Endothelial cell of umbilical vein (primary cell): Measurements from ENCODE around the gene RGS1. TPM values are rescaled to one million over a fixed set of nuclear protein-coding genes. Genes with fewer than 3 reads are reported as not detected.

Experiments used
- BruUV-seq: library from RNA; stranded (reverse); fragments of 400-500 nt; replicated peaks from 2 replicates; lab custom pipeline; 2021; lab: Mats Ljungman, UMichigan
- CTCF ChIA-PET: fragments of 300-600, 350-600 bp; sonication (Branson Sonifier 250); formaldehyde crosslinking; loops from one replicate; lab custom pipeline; 2021; ENCODE audit warnings: antibody characterized with exemption, inconsistent platforms; lab: Charles Lee
- POLR2A ChIA-PET: fragments of 300-600, 350-600 bp; sonication (Branson Sonifier 250); formaldehyde crosslinking; loops from one replicate; lab custom pipeline; 2021; ENCODE audit warnings: antibody characterized with exemption, inconsistent platforms; lab: Charles Lee
- DNase-seq: peaks from one replicate; pipeline ENCODE4 v3.0.0-alpha.2; 2011; ENCODE audit warnings: low read depth, low spot score
- FAIRE-seq: peaks from 2 replicates; lab custom pipeline; 2011; peaks lifted over from hg19 to GRCh38; lab: Jason Lieb, UNC
- H2AFZ ChIP-seq: 2 replicates; pipeline ENCODE4 v1.6.0; 2012; ENCODE audit warnings: low read depth, low read length, control low read depth, inconsistent platforms
- H3K27ac ChIP-seq: 2 replicates; pipeline ENCODE4 v1.5.1; 2011; ENCODE audit warnings: low read depth, mild to moderate bottlenecking, control low read depth, low read length, moderate library complexity; ENCODE audit not compliant: insufficient read depth
- H3K27me3 ChIP-seq, 2 experiments: 2 replicates each; pipeline versions ENCODE4 v1.6.0 to v1.6.1; 2011; ENCODE audit warnings: low read length in 2 of 2, mixed read lengths in 1 of 2; ENCODE audit not compliant: control insufficient read depth in 2 of 2, insufficient read depth in 2 of 2
- H3K36me3 ChIP-seq, 2 experiments: 2 replicates in 1 of 2; 3 replicates in 1 of 2; pipeline ENCODE4 v1.5.1; 2011; ENCODE audit warnings: low read length in 2 of 2, mild to moderate bottlenecking in 1 of 2, moderate library complexity in 1 of 2; ENCODE audit not compliant: control insufficient read depth in 2 of 2, insufficient read depth in 2 of 2; ENCODE audit errors: extremely low read depth in 1 of 2
- H3K4me1 ChIP-seq: 3 replicates; pipeline ENCODE4 v1.5.1; 2011; ENCODE audit warnings: mild to moderate bottlenecking, low read length; ENCODE audit not compliant: control insufficient read depth, insufficient read depth; ENCODE audit errors: extremely low read depth
- H3K4me2 ChIP-seq: 2 replicates; pipeline ENCODE4 v1.6.1; 2011; ENCODE audit warnings: low read length, control low read depth, mixed read lengths; ENCODE audit not compliant: insufficient read depth
- H3K4me3 ChIP-seq, 3 experiments: fragments of 200-600 bp in 1 of 3; sonication (generic), shearing (Covaris generic) in 1 of 3; replicated peaks in 1 of 3; 2 replicates each; pipeline ENCODE4 v1.5.1; 2011 to 2016; ENCODE audit warnings: control low read depth in 3 of 3, low read length in 3 of 3, mild to moderate bottlenecking in 2 of 3, inconsistent platforms in 1 of 3, low read depth in 1 of 3, moderate library complexity in 1 of 3; ENCODE audit not compliant: insufficient read depth in 1 of 3
- H3K79me2 ChIP-seq: 2 replicates; pipeline ENCODE4 v1.6.0; 2012; ENCODE audit warnings: low read length, inconsistent platforms; ENCODE audit not compliant: control insufficient read depth, insufficient read depth
- H3K9ac ChIP-seq: replicated peaks from 2 replicates; pipeline ENCODE3; 2011; ENCODE audit warnings: low read length, control low read depth; ENCODE audit not compliant: insufficient read depth; ENCODE audit errors: extremely low read depth
- H3K9me1 ChIP-seq: replicated peaks from 3 replicates; pipeline ENCODE4 v1.6.0; 2011; ENCODE audit warnings: mild to moderate bottlenecking, low read length; ENCODE audit not compliant: control insufficient read depth, insufficient read depth; ENCODE audit errors: extremely low read depth
- H3K9me3 ChIP-seq: replicated peaks from 2 replicates; pipeline ENCODE4 v1.5.1; 2012; ENCODE audit warnings: low read length, inconsistent platforms; ENCODE audit not compliant: control insufficient read depth, insufficient read depth
- H4K20me1 ChIP-seq: replicated peaks from 2 replicates; pipeline ENCODE3; 2011; ENCODE audit warnings: mild to moderate bottlenecking, low read length; ENCODE audit not compliant: control insufficient read depth, insufficient read depth; ENCODE audit errors: extremely low read depth
- EZH2 ChIP-seq: IDR thresholded peaks from 2 replicates; pipeline ENCODE4 v1.6.1; 2012; ENCODE audit warnings: borderline replicate concordance, low read depth, mild to moderate bottlenecking, moderate library complexity, low read length, inconsistent platforms; ENCODE audit not compliant: severe bottlenecking
- FOS ChIP-seq: IDR thresholded peaks from 2 replicates; pipeline ENCODE4 v1.6.1; 2011; ENCODE audit warnings: mild to moderate bottlenecking, low read length, moderate library complexity, borderline replicate concordance; ENCODE audit not compliant: insufficient read depth
- GATA2 ChIP-seq: IDR thresholded peaks from 2 replicates; pipeline ENCODE4 v1.7.0; 2011; ENCODE audit warnings: low read depth, mild to moderate bottlenecking, moderate library complexity, mixed read lengths, low read length; ENCODE audit not compliant: insufficient read length, insufficient read depth
- JUN ChIP-seq: IDR thresholded peaks from 2 replicates; pipeline ENCODE4 v1.6.1; 2011; ENCODE audit warnings: borderline replicate concordance, low read depth; ENCODE audit not compliant: insufficient read length, insufficient read depth
- MYC ChIP-seq: IDR thresholded peaks from one replicate; pipeline ENCODE4 v1.6.1; 2011; ENCODE audit warnings: mild to moderate bottlenecking, low read depth, low read length
- POLR2A ChIP-seq: IDR thresholded peaks from 2 replicates; pipeline ENCODE4 v1.6.1; 2012; ENCODE audit warnings: low read depth, mild to moderate bottlenecking, control low read depth, low read length
- POLR2AphosphoS5 ChIP-seq: IDR thresholded peaks from 2 replicates; pipeline ENCODE4 v1.6.1; 2012; ENCODE audit warnings: low read depth, mild to moderate bottlenecking, control low read depth, low read length, moderate library complexity; ENCODE audit not compliant: insufficient read depth
- dilution Hi-C: fragments of 300-500 bp; cut with MboI; formaldehyde crosslinking; loops from one replicate; pipeline ENCODE4 v1.15.0; 2019; ENCODE audit warnings: low sequenced_read_pairs; ENCODE audit not compliant: extremely low pct_ligation_motif_present
- intact Hi-C: fragments of 100-400 bp; cut with micrococcal nuclease; formaldehyde crosslinking; loops from one replicate; pipeline ENCODE4 v1.10.0; 2022
- polyA plus RNA-seq, 4 experiments: library from polyadenylated mRNA; depleted of rRNA in 3 of 4; stranded (reverse) in 3 of 4; unstranded in 1 of 4; fragments of >200 nt; gene quantifications; 2 replicates each; pipeline versions ENCODE4 v1.2.1 to v1.2.3, GENCODE V29; 2011 to 2012; ENCODE audit warnings: missing spikeins in 1 of 4
- total RNA-seq: library from RNA; stranded (reverse); gene quantifications from 2 replicates; pipeline ENCODE4 v1.2.3, GENCODE V29; 2021
- TF ChIP-seq, protein P1 (sequence below), 2 donors: IDR thresholded peaks; 1 replicate in 1 of 2; 2 replicates in 1 of 2; pipeline ENCODE4 v1.5.1; 2011; ENCODE audit warnings: low read length in 2 of 2, mild to moderate bottlenecking in 2 of 2, moderate library complexity in 2 of 2, control low read depth in 1 of 2, inconsistent platforms in 1 of 2, low read depth in 1 of 2; ENCODE audit not compliant: insufficient read depth in 1 of 2; ENCODE audit errors: extremely low read depth in 1 of 2

The RGS1 gene
- total and polyA plus RNA-seq, 2 donors (not counting 3 experiments of a cell fraction or from before 2014, with no cell fraction given) = not detected

- H4K20me1 ChIP-seq = no peaks in the 10 kb centered on the region
- intact Hi-C loops = loop anchor here (1.0 to 5.0 kb wide), 6 partner anchors 14 to 248 kb away; partner anchors contain the start of genes RGS1 and RGS2
- dilution Hi-C loops = no loop called here
- H3K79me2 ChIP-seq = no peaks in the 10 kb centered on the region
- H3K27ac ChIP-seq = peak overlapping the region; percentile 91
- peaks cover 24% of the 10 kb centered on the region for H3K4me1 ChIP-seq
- FAIRE-seq = peak; percentile 99
- no peaks in the 10 kb centered on the region for H3K27me3 ChIP-seq
- H3K9ac ChIP-seq = peak overlapping the region; percentile 54
- no peaks in the 10 kb centered on the region for H3K36me3 ChIP-seq
- DNase-seq = peak; percentile 96
- no peak overlapping the region for H3K4me3 ChIP-seq
- no peaks in the 10 kb centered on the region for H3K9me1 ChIP-seq
- CTCF ChIA-PET = interaction anchor here (0.8 to 2.6 kb wide), 7 partner anchors 13 to 460 kb away, joined by 3 to 13 read pairs (median 3); no protein-coding TSS in a partner anchor
- H3K9me3 ChIP-seq = no peaks in the 10 kb centered on the region
- BruUV-seq = TSS peak; percentile 81
- POLR2A ChIA-PET = no interaction called here
- H2AFZ ChIP-seq = peak overlapping the region; percentile 65
- peak; percentile 94 for TF ChIP-seq JUN
- peak; percentile 43 for TF ChIP-seq GATA2
- no peak for TF ChIP-seq POLR2A
- TF ChIP-seq FOS = peak; percentile 94
- TF ChIP-seq MYC = no peak
- peak; percentile 67 for TF ChIP-seq POLR2AphosphoS5
- peak overlapping the region; percentile 70 for H3K4me2 ChIP-seq
These were observed 16.2 kb upstream of the RGS1 start for GRCh38 chr1:192559115-192560006.

GRCh38 chr1:192561301-192561700 lies 14.3 kb upstream of the RGS1 start:
- Histone ChIP-seq H3K9me3 (no peaks in the 10 kb centered on the region), H3K79me2 (no peaks in the 10 kb centered on the region), H3K9me1 (no peaks in the 10 kb centered on the region), H3K27ac (no peak overlapping the region), H3K4me2 (no peak overlapping the region), H3K9ac (no peak overlapping the region), H3K36me3 (no peaks in the 10 kb centered on the region), H2AFZ (no peak overlapping the region), H3K4me1 (peaks cover 24% of the 10 kb centered on the region), H4K20me1 (no peaks in the 10 kb centered on the region), H3K27me3 (no peaks in the 10 kb centered on the region), H3K4me3 (no peak overlapping the region)
- POLR2A ChIA-PET = no interaction called here
- intact Hi-C loops = loop anchor here (2.0 kb wide), 1 partner anchor 14 kb away; the partner anchor contains the start of gene RGS1
- TF ChIP-seq JUN (no peak), EZH2 (no peak), MYC (no peak), GATA2 (no peak), POLR2AphosphoS5 (no peak)
- TF ChIP-seq, protein P1, sequence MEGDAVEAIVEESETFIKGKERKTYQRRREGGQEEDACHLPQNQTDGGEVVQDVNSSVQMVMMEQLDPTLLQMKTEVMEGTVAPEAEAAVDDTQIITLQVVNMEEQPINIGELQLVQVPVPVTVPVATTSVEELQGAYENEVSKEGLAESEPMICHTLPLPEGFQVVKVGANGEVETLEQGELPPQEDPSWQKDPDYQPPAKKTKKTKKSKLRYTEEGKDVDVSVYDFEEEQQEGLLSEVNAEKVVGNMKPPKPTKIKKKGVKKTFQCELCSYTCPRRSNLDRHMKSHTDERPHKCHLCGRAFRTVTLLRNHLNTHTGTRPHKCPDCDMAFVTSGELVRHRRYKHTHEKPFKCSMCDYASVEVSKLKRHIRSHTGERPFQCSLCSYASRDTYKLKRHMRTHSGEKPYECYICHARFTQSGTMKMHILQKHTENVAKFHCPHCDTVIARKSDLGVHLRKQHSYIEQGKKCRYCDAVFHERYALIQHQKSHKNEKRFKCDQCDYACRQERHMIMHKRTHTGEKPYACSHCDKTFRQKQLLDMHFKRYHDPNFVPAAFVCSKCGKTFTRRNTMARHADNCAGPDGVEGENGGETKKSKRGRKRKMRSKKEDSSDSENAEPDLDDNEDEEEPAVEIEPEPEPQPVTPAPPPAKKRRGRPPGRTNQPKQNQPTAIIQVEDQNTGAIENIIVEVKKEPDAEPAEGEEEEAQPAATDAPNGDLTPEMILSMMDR (IDR thresholded peaks at IDR 0.05; ENCODE audit: extremely low read depth in 1 of 2, insufficient read depth in 1 of 2, low read depth in 1 of 2, low read length in 2 of 2) = no peak
- no peak for DNase-seq
- CTCF ChIA-PET = no interaction called here
- BruUV-seq = no TSS peak
- FAIRE-seq = no peak
- dilution Hi-C loops = no loop called here
